ENCODE measurements around the gene UNK. TPM values are rescaled to one million over a fixed set of nuclear protein-coding genes. Genes with fewer than 3 reads are reported as not detected.

UNK gene
- total and polyA plus RNA-seq, 9 of the 15 experiments (the other 6 are each of a cell fraction or from before 2014, with no cell fraction given) = 12.8 to 38.6 (median 24.8) TPM

- TF ChIP-seq, protein P1, sequence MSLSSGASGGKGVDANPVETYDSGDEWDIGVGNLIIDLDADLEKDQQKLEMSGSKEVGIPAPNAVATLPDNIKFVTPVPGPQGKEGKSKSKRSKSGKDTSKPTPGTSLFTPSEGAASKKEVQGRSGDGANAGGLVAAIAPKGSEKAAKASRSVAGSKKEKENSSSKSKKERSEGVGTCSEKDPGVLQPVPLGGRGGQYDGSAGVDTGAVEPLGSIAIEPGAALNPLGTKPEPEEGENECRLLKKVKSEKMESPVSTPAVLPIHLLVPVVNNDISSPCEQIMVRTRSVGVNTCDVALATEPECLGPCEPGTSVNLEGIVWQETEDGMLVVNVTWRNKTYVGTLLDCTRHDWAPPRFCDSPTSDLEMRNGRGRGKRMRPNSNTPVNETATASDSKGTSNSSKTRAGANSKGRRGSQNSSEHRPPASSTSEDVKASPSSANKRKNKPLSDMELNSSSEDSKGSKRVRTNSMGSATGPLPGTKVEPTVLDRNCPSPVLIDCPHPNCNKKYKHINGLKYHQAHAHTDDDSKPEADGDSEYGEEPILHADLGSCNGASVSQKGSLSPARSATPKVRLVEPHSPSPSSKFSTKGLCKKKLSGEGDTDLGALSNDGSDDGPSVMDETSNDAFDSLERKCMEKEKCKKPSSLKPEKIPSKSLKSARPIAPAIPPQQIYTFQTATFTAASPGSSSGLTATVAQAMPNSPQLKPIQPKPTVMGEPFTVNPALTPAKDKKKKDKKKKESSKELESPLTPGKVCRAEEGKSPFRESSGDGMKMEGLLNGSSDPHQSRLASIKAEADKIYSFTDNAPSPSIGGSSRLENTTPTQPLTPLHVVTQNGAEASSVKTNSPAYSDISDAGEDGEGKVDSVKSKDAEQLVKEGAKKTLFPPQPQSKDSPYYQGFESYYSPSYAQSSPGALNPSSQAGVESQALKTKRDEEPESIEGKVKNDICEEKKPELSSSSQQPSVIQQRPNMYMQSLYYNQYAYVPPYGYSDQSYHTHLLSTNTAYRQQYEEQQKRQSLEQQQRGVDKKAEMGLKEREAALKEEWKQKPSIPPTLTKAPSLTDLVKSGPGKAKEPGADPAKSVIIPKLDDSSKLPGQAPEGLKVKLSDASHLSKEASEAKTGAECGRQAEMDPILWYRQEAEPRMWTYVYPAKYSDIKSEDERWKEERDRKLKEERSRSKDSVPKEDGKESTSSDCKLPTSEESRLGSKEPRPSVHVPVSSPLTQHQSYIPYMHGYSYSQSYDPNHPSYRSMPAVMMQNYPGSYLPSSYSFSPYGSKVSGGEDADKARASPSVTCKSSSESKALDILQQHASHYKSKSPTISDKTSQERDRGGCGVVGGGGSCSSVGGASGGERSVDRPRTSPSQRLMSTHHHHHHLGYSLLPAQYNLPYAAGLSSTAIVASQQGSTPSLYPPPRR (CRISPR knock-in tag; IDR thresholded peaks at IDR 0.05; ENCODE audit: borderline replicate concordance) = peak; percentile 94; the same call in 1 of the 2 replicates
- TF ChIP-seq KLF16 (IDR thresholded peaks at IDR 0.05) (no peak), IRF2 (CRISPR knock-in tag; IDR thresholded peaks at IDR 0.05) (no peak), TAF15 (IDR thresholded peaks at IDR 0.05; ENCODE audit: low read depth, low read length) (no peak), ZNF24 (IDR thresholded peaks at IDR 0.05) (peak; percentile 57; the same call in 1 of the 2 replicates), ZNF431 (CRISPR knock-in tag; IDR thresholded peaks at IDR 0.05) (peak; percentile 53; the same call in 1 of the 2 replicates), ZNF384 (IDR thresholded peaks at IDR 0.05; ENCODE audit: low read depth, low read length) (0 out of 2 replicates have a peak, but pooled peaks have one; percentile 7), ZHX1 (conservative IDR thresholded peaks at IDR 0.05; ENCODE audit: low read length) (0 out of 2 replicates have a peak, but pooled peaks have one; percentile 77), SIX5 (IDR thresholded peaks at IDR 0.05; ENCODE audit: borderline replicate concordance in 1 of 2, insufficient read depth in 1 of 2, low read depth in 1 of 2, low read length in 2 of 2) (no peak), SAP30 (IDR thresholded peaks at IDR 0.05; ENCODE audit: borderline replicate concordance, insufficient read depth, low read depth, low read length, poor library complexity, severe bottlenecking) (no peak), PTTG1 (tag; IDR thresholded peaks at IDR 0.05; ENCODE audit: low read depth) (no peak), HNRNPLL (IDR thresholded peaks at IDR 0.05; ENCODE audit: low read depth, low read length, poor library complexity, severe bottlenecking) (peak; percentile 91)
- TF ChIP-seq, protein P2, sequence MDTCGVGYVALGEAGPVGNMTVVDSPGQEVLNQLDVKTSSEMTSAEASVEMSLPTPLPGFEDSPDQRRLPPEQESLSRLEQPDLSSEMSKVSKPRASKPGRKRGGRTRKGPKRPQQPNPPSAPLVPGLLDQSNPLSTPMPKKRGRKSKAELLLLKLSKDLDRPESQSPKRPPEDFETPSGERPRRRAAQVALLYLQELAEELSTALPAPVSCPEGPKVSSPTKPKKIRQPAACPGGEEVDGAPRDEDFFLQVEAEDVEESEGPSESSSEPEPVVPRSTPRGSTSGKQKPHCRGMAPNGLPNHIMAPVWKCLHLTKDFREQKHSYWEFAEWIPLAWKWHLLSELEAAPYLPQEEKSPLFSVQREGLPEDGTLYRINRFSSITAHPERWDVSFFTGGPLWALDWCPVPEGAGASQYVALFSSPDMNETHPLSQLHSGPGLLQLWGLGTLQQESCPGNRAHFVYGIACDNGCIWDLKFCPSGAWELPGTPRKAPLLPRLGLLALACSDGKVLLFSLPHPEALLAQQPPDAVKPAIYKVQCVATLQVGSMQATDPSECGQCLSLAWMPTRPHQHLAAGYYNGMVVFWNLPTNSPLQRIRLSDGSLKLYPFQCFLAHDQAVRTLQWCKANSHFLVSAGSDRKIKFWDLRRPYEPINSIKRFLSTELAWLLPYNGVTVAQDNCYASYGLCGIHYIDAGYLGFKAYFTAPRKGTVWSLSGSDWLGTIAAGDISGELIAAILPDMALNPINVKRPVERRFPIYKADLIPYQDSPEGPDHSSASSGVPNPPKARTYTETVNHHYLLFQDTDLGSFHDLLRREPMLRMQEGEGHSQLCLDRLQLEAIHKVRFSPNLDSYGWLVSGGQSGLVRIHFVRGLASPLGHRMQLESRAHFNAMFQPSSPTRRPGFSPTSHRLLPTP (IDR thresholded peaks at IDR 0.05; ENCODE audit: borderline replicate concordance, extremely low read depth, insufficient read length) = no peak
- TF ChIP-seq, protein P3, sequence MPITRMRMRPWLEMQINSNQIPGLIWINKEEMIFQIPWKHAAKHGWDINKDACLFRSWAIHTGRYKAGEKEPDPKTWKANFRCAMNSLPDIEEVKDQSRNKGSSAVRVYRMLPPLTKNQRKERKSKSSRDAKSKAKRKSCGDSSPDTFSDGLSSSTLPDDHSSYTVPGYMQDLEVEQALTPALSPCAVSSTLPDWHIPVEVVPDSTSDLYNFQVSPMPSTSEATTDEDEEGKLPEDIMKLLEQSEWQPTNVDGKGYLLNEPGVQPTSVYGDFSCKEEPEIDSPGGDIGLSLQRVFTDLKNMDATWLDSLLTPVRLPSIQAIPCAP (CRISPR knock-in tag; IDR thresholded peaks at IDR 0.05; ENCODE audit: borderline replicate concordance) = peak; percentile 93; the same call in 1 of the 2 replicates
Observed at GRCh38 chr17:75779250-75779986, 5.2 kb upstream of the UNK start (continued).
